ENCODE data around the gene LAP3.

- TF ChIP-seq HDGF (IDR thresholded peaks at IDR 0.05; ENCODE audit: borderline replicate concordance) (no peak), ZNF384 (IDR thresholded peaks at IDR 0.05) (no peak), BHLHE40 (IDR thresholded peaks at IDR 0.05; ENCODE audit: borderline replicate concordance) (no peak), TARDBP (IDR thresholded peaks at IDR 0.05) (no peak), L3MBTL2 (conservative IDR thresholded peaks at IDR 0.05) (no peak), ELF4 (IDR thresholded peaks at IDR 0.05) (no peak), SP1 (IDR thresholded peaks at IDR 0.05) (no peak), SUZ12 (IDR thresholded peaks at IDR 0.05) (no peak), LEF1 (IDR thresholded peaks at IDR 0.05; ENCODE audit: borderline replicate concordance) (no peak), FOXK2 (IDR thresholded peaks at IDR 0.05) (no peak), ARNT (IDR thresholded peaks at IDR 0.05) (no peak)
Measured at GRCh38 chr4:17535242-17535641, 41.8 kb upstream of the LAP3 start.
